HG03280 (cell line): ENCODE measurements around the gene RUSC2.
"Not testable (repeated sequence)": the region's sequence is repeated elsewhere in the genome, so short reads cannot be mapped to it uniquely, and the experiment has no call there.

Experiments
- ATAC-seq: cut with Tn5 transposase; IDR thresholded peaks from one replicate; pipeline ENCODE4 v1.9.1; 2021; ENCODE audit warnings: mild to moderate bottlenecking, moderate library complexity; ENCODE audit not compliant: unreplicated experiment

The RUSC2 gene, protein sequence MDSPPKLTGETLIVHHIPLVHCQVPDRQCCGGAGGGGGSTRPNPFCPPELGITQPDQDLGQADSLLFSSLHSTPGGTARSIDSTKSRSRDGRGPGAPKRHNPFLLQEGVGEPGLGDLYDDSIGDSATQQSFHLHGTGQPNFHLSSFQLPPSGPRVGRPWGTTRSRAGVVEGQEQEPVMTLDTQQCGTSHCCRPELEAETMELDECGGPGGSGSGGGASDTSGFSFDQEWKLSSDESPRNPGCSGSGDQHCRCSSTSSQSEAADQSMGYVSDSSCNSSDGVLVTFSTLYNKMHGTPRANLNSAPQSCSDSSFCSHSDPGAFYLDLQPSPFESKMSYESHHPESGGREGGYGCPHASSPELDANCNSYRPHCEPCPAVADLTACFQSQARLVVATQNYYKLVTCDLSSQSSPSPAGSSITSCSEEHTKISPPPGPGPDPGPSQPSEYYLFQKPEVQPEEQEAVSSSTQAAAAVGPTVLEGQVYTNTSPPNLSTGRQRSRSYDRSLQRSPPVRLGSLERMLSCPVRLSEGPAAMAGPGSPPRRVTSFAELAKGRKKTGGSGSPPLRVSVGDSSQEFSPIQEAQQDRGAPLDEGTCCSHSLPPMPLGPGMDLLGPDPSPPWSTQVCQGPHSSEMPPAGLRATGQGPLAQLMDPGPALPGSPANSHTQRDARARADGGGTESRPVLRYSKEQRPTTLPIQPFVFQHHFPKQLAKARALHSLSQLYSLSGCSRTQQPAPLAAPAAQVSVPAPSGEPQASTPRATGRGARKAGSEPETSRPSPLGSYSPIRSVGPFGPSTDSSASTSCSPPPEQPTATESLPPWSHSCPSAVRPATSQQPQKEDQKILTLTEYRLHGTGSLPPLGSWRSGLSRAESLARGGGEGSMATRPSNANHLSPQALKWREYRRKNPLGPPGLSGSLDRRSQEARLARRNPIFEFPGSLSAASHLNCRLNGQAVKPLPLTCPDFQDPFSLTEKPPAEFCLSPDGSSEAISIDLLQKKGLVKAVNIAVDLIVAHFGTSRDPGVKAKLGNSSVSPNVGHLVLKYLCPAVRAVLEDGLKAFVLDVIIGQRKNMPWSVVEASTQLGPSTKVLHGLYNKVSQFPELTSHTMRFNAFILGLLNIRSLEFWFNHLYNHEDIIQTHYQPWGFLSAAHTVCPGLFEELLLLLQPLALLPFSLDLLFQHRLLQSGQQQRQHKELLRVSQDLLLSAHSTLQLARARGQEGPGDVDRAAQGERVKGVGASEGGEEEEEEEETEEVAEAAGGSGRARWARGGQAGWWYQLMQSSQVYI (N-terminal part only)

DNA sequence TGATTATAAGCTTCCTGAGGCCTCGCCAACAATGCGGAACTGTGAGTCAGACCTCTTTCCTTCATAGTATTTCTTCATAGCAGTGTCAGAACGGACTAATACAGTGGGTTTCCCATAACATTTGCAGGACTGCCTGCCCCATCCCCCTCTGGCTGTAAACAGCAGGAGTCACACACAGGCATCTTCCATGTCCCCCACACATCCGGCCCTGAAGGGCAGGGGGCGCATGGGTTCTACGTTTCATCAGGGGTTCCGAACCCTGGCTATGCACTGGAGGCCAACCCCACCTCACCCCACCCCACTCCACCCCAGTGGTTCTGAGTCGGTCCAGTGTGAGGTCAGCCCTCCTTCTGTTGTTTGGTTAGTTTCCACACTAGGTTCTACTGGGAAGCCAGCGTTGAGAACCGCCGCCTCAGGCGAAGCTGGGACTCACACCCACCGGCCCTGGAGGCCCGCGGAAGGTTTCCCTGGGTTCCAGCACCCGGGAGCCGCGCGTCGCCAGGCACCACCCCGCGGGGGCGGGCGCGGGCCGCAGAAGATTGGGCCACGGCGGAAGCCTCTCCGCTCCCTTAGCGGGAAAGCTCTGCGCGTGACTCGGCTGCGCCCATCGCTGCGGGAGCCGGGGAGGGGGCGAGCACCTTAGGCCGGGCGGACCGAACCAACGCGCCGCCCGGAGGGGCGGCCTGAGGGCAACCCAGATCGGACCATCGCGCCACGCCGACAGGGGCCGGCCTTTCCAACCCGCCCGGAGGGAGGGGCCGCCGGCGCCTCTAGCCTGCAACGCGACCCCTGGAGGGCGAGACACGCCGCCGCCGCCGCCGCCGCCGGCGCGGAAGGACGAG, at the start of gene RUSC2:
Gene RUSC2 (plus strand): TSS at position 799 of the 842 bp plus-strand sequence. CDS start 56,411 bp downstream, outside the sequence.
- no peak for ATAC-seq

DNA sequence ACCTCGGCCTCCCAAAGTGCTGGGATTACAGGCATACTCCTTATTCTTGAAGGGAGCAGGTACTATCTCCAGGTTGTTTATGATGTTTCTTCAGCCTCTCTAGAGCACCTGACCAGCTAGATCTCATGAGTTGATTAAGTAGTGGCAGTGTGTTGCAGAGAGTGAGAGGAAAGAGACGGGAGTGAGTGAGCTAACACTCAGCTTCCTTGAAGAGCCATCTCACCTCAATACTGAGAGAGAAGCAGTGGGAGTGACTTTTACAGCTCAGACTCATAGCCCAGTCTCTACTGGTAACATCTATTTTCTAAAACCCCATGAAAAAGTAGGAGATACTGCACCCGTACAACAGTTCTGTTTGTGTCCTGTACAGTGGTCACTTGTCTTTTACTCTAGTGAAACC, 43.9 kb upstream of the RUSC2 start:
- ATAC-seq = no peak

DNA sequence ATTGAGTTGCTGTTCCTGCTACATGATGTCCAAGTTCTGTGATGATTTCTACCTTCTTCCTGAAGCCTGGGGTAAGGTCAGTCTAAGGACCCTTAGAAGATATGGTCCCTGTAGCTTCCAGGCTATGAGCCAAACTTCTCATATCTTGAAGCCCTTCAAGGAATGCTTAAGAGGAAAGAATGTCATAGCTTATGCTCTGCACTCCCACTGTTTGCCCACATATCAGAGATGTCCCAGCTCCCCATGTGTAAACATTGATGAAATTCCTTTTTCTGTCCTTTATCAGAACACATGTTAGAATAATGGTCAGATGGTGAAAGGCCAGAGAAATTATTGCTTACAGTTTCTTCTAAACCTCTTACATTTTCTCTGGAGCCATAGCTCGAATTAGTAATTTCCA, 41.4 kb upstream of the RUSC2 start:
- no peak for ATAC-seq

DNA sequence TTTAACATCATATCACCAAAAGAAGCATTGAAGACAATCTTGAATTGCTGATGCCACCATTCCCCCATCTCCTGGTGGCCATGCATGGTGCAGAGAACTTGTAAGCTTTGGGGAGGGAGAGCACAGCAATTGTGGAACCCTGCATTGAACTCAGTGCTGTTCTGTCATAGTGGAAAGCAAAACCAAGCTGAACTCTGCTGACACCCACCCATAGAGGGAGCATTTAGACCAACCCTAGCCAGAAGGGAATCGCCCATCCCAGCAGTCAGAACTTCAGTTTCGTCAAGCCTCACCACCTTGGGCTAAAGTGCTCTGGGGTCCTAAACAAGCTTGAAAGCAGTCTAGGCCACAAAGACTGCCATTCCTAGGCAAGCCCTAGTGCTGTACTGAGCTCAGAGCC, 37.4 kb upstream of the RUSC2 start:
- no peak for ATAC-seq

DNA sequence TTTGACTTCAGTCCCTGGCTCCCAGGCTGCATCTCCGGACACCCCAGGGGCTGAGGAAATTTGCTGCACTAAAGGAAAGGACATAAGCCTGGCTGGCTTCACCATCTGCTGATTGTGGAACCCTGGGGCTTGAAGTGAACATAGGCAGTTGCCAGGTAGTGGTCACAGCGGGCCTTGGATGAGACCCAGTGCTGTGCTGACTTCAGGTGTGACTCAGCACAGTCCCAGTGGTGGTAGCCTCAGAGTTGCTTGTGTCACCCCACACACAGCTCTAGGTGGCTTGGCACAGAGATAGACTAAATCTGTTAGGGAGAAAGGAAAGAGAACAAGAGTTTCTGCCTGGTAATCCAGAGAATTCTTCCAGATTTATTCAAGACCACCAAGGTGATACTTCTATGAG, 36.1 kb upstream of the RUSC2 start:
- no peak for ATAC-seq

DNA sequence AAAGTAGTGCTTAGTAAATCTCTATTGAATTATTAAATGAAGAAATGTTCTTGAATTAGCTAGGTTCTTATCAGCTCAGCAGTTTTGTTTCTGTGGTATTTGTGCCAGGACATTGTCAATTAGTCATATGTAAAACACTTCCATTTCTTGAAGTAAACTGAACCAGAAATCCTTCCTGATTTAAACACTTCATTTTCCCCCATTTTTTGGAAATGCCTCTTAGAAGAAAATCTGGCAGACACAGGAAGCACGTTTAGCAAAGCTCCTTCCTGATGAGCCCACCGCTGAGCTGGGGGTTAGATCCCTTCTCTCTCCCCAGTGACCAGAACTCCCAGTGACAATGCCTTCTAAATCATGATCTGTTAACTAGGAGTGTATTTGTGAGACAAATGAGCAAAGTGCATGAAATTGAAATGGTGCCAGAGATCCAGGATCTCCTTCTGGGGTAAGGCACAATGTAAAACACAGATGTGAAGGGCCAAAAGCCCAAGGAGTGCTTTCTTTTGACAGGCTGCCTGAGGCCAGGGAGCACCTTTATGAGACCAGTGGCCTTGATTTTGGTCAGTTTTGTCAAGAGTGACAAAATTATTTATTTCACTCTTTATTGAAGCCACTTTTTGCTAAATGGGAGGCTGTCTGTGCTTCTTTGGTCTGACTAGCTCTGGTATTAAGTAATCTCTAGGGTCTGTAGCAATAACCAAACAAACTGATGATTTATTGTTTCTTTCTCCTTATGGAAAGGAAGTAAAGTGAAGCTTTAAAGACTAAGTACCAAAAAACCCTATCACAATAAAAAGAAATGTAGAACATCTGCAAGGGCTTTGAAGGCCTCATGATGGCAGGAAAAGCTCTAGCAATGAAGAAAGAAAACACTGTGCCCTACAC, 25.5 kb upstream of the RUSC2 start:
- no peak for ATAC-seq

DNA sequence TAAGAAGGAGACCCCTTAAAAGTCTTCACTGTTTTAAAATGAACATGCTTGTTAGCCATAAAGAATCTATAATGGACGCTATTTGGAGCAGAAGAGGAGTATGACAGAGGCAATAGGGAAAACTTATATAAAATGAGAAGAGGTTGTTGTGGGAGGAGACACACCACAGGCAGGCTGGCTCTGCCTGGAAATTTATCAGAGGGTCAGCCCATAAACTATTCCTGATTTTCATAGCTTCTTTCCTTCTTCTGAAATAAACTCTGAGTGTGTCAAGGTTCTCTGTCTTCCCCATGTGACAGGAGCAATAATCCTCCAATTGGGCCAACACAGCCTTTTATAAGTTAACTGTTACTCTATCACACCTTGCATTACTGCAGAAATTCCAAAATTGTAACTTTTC, 19.6 kb upstream of the RUSC2 start:
- no peak for ATAC-seq

DNA sequence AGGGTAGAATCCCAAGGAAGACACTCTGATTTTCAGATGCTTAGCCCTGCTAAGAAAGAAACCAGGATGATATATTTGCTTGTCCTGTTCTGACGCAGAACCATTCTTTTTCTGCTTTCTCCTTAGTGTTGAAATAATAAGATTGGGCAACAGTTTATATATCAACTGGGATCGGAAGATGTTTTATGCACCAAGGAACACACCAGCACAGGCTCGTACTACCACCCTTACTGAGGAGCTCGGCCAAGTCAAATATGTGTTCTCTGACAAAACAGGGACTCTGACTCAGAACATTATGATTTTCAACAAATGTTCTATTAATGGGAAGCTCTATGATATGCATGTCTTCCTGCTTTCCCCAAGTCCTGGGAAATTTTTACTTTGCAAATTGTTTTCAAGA, 19.0 kb upstream of the RUSC2 start:
- ATAC-seq = no peak

DNA sequence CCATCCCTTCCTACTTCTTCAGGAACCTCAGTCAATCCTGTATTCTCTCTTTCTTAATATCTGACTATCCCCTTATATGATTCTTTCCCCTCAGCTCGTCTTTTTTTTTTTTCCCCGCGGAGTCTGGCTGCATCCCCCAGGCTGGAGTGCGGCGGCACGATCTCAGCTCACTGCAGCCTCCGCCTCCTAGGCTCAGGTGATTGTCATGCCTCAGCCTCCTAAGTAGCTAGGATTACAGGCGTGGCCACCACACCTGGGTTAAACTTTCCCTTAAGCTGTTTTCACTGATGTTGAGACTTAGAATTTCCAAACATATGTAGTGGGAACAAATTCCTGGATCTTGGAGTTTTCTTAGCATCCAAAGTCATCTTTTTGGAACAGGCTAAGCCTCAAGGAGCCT, 13.3 kb upstream of the RUSC2 start:
- ATAC-seq = no peak

DNA sequence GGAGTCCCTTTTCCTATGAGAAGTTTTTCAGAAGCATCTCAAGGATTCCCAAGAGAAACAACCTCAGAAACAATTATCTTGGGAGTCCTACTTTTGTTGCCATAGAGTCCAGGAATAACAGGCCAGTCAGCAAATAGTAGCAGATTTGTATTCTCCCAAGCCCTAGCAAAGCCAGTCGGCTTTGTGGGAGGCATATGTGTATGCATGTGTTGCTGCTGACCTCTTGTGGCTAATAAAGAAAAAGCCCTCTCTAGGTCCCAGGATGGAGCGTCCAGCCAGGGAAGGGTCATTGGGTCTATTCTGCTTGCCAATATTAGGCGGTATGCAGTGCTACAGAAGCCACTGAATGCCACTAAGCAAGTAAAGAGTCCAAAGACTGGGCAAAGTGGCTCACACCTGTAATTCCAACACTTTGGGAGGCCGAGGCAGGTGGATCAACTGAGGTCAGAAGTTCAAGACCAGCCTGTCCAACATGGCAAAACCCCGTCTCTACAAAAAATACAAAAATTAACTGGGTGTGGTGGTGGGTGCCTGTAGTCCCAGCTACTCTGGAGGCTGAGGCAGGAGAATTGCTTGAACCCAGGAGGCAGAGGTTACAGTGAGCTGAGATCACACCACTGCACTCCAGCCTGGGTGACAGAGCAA, 12.6 kb upstream of the RUSC2 start:
- ATAC-seq = not testable (repeated sequence)

DNA sequence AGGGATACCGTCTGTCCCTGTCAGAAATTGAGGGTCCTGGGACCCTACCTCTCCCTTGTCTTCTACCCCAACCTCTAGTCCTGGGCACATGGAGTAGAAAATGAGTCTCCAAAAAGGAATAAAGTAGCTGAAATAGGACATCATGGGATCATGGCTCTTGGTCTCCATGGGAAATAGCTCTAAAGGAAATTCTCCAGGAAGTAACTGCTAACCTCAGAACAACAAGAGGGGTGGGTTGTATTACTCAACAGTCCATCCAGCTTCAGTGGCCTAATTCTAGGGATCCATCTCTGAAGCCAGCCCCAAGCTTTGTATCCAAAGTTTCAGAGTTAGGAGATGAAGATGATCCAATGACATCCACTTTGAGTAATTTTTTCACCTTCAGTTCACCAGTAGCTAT, 11.0 kb upstream of the RUSC2 start:
- ATAC-seq = no peak

DNA sequence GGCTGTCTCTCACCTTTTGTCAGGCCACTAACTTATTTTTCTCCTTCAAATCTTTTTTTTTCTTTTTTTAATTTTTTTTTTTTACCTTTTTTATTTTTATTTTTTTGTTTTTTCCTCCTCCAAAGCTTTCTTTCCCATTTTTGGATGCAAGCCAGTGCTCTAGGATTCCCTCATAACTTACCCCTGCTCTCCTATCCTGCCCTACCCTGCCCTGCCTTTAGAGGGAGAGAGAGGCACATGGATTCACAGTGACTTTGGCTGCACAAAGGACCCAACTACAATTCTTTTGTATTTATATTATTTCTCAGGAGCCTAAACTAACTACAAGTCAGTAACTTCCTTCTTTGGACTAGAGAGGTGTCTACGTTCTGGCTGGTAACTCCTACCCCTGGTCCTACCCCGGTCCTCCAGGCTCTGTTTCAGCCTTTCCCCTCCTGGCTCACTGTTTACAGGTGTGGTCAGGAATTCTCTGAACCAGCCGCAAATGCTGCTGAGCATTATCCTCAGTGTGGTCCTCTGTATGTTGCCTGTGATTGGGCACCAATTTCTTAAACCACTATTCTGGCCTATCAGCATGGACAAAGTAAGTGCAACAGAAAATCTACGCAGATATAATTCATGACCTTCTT, 8.4 kb upstream of the RUSC2 start:
- ATAC-seq = no peak

DNA sequence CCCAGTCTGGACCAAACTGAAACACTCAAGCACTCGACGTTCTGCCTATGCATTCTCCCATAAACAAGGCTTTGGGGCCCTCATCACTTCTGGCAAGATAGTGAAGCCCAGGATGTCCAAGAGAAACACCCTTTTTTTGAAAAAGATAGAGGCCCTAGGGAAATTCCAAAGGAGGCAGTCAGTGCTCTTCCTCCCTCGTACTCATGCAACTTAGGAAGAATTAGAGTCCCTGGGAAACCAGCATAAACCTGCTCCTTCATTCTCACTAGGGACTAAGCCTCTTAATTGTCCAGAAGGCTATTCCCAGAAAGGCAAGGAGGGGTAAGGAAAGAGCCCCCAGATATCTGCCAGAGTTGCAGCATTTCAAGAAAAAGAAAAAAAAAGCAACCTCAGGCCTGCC, 7.8 kb upstream of the RUSC2 start:
- ATAC-seq = no peak

DNA sequence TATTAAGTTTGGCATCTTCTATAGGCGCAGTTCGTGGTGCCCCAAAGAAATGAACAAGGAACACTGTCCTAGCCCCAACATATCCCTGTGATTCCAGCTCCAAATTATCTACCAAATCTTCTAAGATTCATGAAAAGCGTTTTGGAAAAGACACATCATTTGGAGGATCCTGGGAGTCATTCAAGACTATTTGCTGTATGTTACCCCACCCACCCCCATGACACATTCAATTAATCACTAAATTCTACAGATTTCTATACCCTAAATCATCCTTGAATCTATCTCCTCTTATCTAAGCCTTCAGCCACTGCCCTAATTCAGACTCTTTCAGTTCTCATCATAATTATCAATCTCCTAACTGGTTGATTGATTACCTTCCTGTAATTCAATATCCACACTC, 5.5 kb upstream of the RUSC2 start:
- no peak for ATAC-seq

DNA sequence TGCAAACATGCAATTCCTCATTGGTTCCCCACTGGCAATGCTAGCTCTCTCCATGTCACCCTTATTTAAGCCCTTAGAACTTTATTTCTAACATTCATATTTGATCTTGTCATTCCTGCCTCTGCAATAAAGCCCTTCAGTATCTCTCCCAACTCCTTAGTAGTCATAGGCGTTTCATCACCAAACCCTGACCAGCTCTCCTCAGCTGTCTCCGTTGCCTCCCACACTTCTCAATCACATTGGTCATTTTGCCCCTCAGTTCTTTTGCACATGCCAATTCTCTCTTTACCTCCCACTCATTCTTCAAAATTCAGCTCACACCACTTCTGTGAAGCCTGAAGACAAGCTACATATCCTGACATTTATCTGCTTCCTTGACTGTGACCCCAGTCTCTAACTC, 2.8 kb upstream of the RUSC2 start:
- ATAC-seq = no peak

DNA sequence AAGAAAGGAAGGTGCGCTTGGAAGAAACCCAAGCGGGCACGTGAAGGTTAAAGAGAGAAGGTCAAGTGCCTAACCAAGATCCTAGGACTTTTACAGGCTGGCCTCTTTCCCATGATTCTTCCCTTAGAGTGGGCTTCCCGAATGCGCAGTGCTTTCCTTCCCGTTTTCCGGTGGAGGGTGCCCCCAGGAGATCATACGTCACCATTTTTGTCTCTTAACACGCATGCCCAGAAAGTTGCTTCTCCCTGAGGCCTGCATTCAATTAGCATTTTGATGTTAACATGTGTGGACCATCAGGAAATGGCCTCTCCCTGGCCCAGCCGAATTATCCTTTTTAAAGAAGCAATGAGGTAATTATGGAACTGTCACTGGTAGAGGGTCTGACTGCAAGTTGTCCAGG, 1.9 kb upstream of the RUSC2 start:
- ATAC-seq = no peak

DNA sequence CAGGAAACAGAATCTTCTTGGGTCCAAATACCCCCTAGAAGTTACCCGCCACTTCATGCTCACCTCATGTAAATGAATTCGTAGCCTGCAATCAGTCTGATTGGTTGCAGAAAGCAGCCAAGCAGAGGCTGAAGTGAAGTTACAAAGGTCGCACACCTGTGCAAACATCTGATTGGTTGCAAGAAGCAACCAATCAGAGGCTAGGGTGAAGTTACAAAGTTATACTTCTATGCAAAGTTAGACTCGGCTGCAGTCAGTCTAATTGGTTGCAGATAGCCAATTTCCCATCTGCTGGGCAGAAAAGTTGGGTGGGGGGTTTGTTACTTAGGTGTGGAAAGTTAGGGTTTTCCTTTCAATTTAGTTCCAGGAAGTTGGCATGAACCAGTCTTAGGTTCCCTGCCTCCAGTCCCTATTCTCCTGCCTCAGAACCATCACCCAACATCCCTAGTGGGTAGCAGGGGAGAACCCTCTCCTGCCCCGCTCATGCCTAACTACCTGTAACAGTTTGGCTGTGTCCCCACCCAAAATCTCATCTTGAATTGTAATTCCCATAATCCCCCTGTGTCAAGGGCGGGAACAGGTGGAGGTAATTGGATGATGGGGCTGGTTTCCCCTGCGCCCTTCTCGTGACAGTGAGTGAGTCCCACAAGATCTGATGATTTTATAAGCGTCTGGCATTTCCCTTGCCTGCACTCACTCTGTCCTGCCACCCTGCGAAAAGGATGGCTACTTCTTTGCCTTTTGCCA, 1.2 kb upstream of the RUSC2 start:
- ATAC-seq = no peak
